GM18519 (cell line): ENCODE measurements around the gene SDC1.
"Not testable (repeated sequence)": the region's sequence is repeated elsewhere in the genome, so short reads cannot be mapped to it uniquely, and the experiment has no call there.

ENCODE experiments used
- ATAC-seq: cut with Tn5 transposase; IDR thresholded peaks from one replicate; pipeline ENCODE4 v1.9.1; 2021; ENCODE audit warnings: mild to moderate bottlenecking, moderate library complexity; ENCODE audit not compliant: unreplicated experiment, low FRiP score

SDC1 gene

GRCh38 chr2:20199633-20200270, 25.2 kb downstream of the SDC1 start:
- no peak for ATAC-seq

- no peak for ATAC-seq
These were observed 25.9 kb downstream of the SDC1 start for GRCh38 chr2:20198796-20199632.

- ATAC-seq, result no peak
These were observed 26.9 kb downstream of the SDC1 start for GRCh38 chr2:20198001-20198400.

- ATAC-seq, result no peak
These were observed 27.7 kb downstream of the SDC1 start for GRCh38 chr2:20197192-20197591.

- no peak for ATAC-seq
These were observed 28.2 kb downstream of the SDC1 start for GRCh38 chr2:20196657-20197161.

GRCh38 chr2:20196053-20196656, 28.8 kb downstream of the SDC1 start:
- ATAC-seq, result no peak

GRCh38 chr2:20195431-20196033, 29.4 kb downstream of the SDC1 start:
- no peak for ATAC-seq

GRCh38 chr2:20195016-20195411, 29.9 kb downstream of the SDC1 start:
- ATAC-seq, result not testable (repeated sequence)

GRCh38 chr2:20194097-20195015, 30.6 kb downstream of the SDC1 start:
- no peak for ATAC-seq

- ATAC-seq, result no peak
These were observed 31.7 kb downstream of the SDC1 start for GRCh38 chr2:20193185-20193584.

- ATAC-seq, result no peak
These were observed 32.1 kb downstream of the SDC1 start for GRCh38 chr2:20192781-20193180.

- no peak for ATAC-seq
These were observed 33.0 kb downstream of the SDC1 start for GRCh38 chr2:20191714-20192569.

GRCh38 chr2:20190876-20191713, 33.8 kb downstream of the SDC1 start:
- ATAC-seq, result no peak

- ATAC-seq, result no peak
These were observed 34.8 kb downstream of the SDC1 start for GRCh38 chr2:20190170-20190569.

- no peak for ATAC-seq
These were observed 35.5 kb downstream of the SDC1 start for GRCh38 chr2:20189299-20189931.

- ATAC-seq, result no peak
These were observed 36.1 kb downstream of the SDC1 start for GRCh38 chr2:20188851-20189250.

- no peak for ATAC-seq
These were observed 36.7 kb downstream of the SDC1 start for GRCh38 chr2:20188201-20188600.

- no peak for ATAC-seq
These were observed 37.6 kb downstream of the SDC1 start for GRCh38 chr2:20187331-20187730.
